Stimulated activated CD8-positive, alpha-beta memory T cell treated with anti-CD3 and anti-CD28 coated beads, Interleukin-4, amount 100 ng/mL, for 24 hours (primary cell): Measurements from ENCODE around the gene PRRX2.
"Not testable (repeated sequence)": the region's sequence is repeated elsewhere in the genome, so short reads cannot be mapped to it uniquely, and the experiment has no call there.

ENCODE experiments used
- DNase-seq: peaks from one replicate; pipeline ENCODE4 v3.0.0-alpha.2; 2020; ENCODE audit warnings: low read depth

The PRRX2 gene

GRCh38 chr9:129655154-129655553 lies 10.3 kb upstream of the PRRX2 start:
- no peak for DNase-seq

- no peak for DNase-seq
These were observed 9.8 kb upstream of the PRRX2 start for GRCh38 chr9:129655696-129656095.

GRCh38 chr9:129656795-129657390 lies 8.6 kb upstream of the PRRX2 start:
- no peak for DNase-seq

- DNase-seq: no peak
These were observed 4.4 kb upstream of the PRRX2 start for GRCh38 chr9:129661029-129661428.

- not testable (repeated sequence) for DNase-seq
These were observed 3.2 kb upstream of the PRRX2 start for GRCh38 chr9:129662239-129662638.

GRCh38 chr9:129664746-129665388 lies 580 bp upstream of the PRRX2 start:
- DNase-seq: no peak

- DNase-seq: no peak
These were observed 520 bp downstream of the PRRX2 start for GRCh38 chr9:129665814-129666520.

- no peak for DNase-seq
These were observed 1.1 kb downstream of the PRRX2 start for GRCh38 chr9:129666575-129666974.

- DNase-seq: no peak
These were observed 1.9 kb downstream of the PRRX2 start for GRCh38 chr9:129667378-129667777.

- no peak for DNase-seq
These were observed 2.4 kb downstream of the PRRX2 start for GRCh38 chr9:129667850-129668249.

GRCh38 chr9:129669141-129669718 lies 3.8 kb downstream of the PRRX2 start:
- DNase-seq: no peak

- DNase-seq: no peak
These were observed 4.5 kb downstream of the PRRX2 start for GRCh38 chr9:129669946-129670345.

GRCh38 chr9:129671065-129671464 lies 5.6 kb downstream of the PRRX2 start:
- no peak for DNase-seq

- no peak for DNase-seq
These were observed 6.1 kb downstream of the PRRX2 start for GRCh38 chr9:129671519-129671918.

GRCh38 chr9:129672702-129673101 lies 7.3 kb downstream of the PRRX2 start:
- DNase-seq: no peak

GRCh38 chr9:129673602-129674001 lies 8.2 kb downstream of the PRRX2 start:
- no peak for DNase-seq

- DNase-seq: no peak
These were observed 8.8 kb downstream of the PRRX2 start for GRCh38 chr9:129674229-129674628.

- DNase-seq: no peak
These were observed 10.2 kb downstream of the PRRX2 start for GRCh38 chr9:129675620-129676019.

- DNase-seq: no peak
These were observed 10.8 kb downstream of the PRRX2 start for GRCh38 chr9:129676287-129676686.

- DNase-seq: no peak
These were observed 11.5 kb downstream of the PRRX2 start for GRCh38 chr9:129676975-129677374.

- no peak for DNase-seq
These were observed 12.0 kb downstream of the PRRX2 start for GRCh38 chr9:129677456-129677855.

- no peak for DNase-seq
These were observed 13.4 kb downstream of the PRRX2 start for GRCh38 chr9:129678844-129679243.

- DNase-seq: no peak
These were observed 14.1 kb downstream of the PRRX2 start for GRCh38 chr9:129679537-129679936.
